ENCODE measurements around the gene CCN5.

Gene CCN5

DNA sequence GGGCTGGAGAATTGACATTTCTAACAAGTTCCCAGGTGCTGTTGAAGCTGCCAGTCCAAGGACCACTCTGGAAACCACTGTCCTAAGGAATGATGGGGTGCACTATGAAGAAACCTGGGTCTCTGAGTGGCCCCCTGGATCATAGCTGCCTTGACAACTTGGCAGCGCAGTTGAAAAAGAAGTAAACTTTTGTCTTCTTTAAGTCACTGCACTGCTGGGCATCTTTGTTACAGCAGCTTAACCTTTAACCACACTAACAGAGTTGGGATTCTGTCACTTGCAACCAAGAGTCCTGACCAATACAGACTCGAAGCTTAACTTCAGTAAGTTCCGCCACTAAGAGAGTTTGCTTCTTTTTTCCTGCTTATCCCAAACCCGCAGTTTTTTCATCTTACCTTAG lies 21.9 kb downstream of the CCN5 start:
- no peaks in the 10 kb centered on the region for H3K36me3 ChIP-seq (ENCODE audit: control insufficient read depth, insufficient read depth, low read length)
- H3K4me3 ChIP-seq (ENCODE audit: low read length) = no peak overlapping the region
- H3K27ac ChIP-seq (ENCODE audit: low read depth, low read length) = no peak overlapping the region
- no peak overlapping the region for H3K9ac ChIP-seq (ENCODE audit: low read length)
- H3K4me1 ChIP-seq (ENCODE audit: control insufficient read depth, insufficient read depth, low read length) = no peaks in the 10 kb centered on the region
- no peaks in the 10 kb centered on the region for H3K27me3 ChIP-seq (ENCODE audit: control insufficient read depth, insufficient read depth, low read length)

- H3K4me1 ChIP-seq (ENCODE audit: control insufficient read depth, insufficient read depth, low read length) = no peaks in the 10 kb centered on the region
- H3K4me3 ChIP-seq (ENCODE audit: low read length) = no peak overlapping the region
- H3K27ac ChIP-seq (ENCODE audit: low read depth, low read length) = no peak overlapping the region
- H3K9ac ChIP-seq (ENCODE audit: low read length) = no peak overlapping the region
- no peaks in the 10 kb centered on the region for H3K36me3 ChIP-seq (ENCODE audit: control insufficient read depth, insufficient read depth, low read length)
- H3K27me3 ChIP-seq (ENCODE audit: control insufficient read depth, insufficient read depth, low read length) = no peaks in the 10 kb centered on the region
These were observed 23.8 kb downstream of the CCN5 start for GRCh38 chr20:44738813-44739477.

GRCh38 chr20:44739942-44740341 lies 24.8 kb downstream of the CCN5 start:
- no peaks in the 10 kb centered on the region for H3K36me3 ChIP-seq (ENCODE audit: control insufficient read depth, insufficient read depth, low read length)
- no peaks in the 10 kb centered on the region for H3K27me3 ChIP-seq (ENCODE audit: control insufficient read depth, insufficient read depth, low read length)
- H3K4me1 ChIP-seq (ENCODE audit: control insufficient read depth, insufficient read depth, low read length) = no peaks in the 10 kb centered on the region
- no peak overlapping the region for H3K9ac ChIP-seq (ENCODE audit: low read length)
- no peak overlapping the region for H3K4me3 ChIP-seq (ENCODE audit: low read length)
- no peak overlapping the region for H3K27ac ChIP-seq (ENCODE audit: low read depth, low read length)

GRCh38 chr20:44742304-44743079 lies 27.3 kb downstream of the CCN5 start:
- Histone ChIP-seq H3K27ac (ENCODE audit: low read depth, low read length) (no peak overlapping the region), H3K4me1 (ENCODE audit: control insufficient read depth, insufficient read depth, low read length) (peaks cover 4% of the 10 kb centered on the region), H3K4me3 (ENCODE audit: low read length) (no peak overlapping the region), H3K9ac (ENCODE audit: low read length) (no peak overlapping the region), H3K27me3 (ENCODE audit: control insufficient read depth, insufficient read depth, low read length) (peaks cover 14% of the 10 kb centered on the region), H3K36me3 (ENCODE audit: control insufficient read depth, insufficient read depth, low read length) (no peaks in the 10 kb centered on the region)

GRCh38 chr20:44743080-44743701 lies 28.0 kb downstream of the CCN5 start:
- Histone ChIP-seq H3K4me1 (ENCODE audit: control insufficient read depth, insufficient read depth, low read length) (peaks cover 4% of the 10 kb centered on the region), H3K27ac (ENCODE audit: low read depth, low read length) (no peak overlapping the region), H3K4me3 (ENCODE audit: low read length) (no peak overlapping the region), H3K36me3 (ENCODE audit: control insufficient read depth, insufficient read depth, low read length) (no peaks in the 10 kb centered on the region), H3K27me3 (ENCODE audit: control insufficient read depth, insufficient read depth, low read length) (peaks cover 14% of the 10 kb centered on the region), H3K9ac (ENCODE audit: low read length) (no peak overlapping the region)

GRCh38 chr20:44743916-44744655 lies 28.9 kb downstream of the CCN5 start:
- no peak overlapping the region for H3K27ac ChIP-seq (ENCODE audit: low read depth, low read length)

GRCh38 chr20:44745122-44745597 lies 30.0 kb downstream of the CCN5 start:
- Histone ChIP-seq H3K27ac (ENCODE audit: low read depth, low read length) (no peak overlapping the region), H3K27me3 (ENCODE audit: control insufficient read depth, insufficient read depth, low read length) (peaks cover 18% of the 10 kb centered on the region), H3K9ac (ENCODE audit: low read length) (no peak overlapping the region), H3K4me3 (ENCODE audit: low read length) (peak overlapping the region; percentile 64), H3K36me3 (ENCODE audit: control insufficient read depth, insufficient read depth, low read length) (no peaks in the 10 kb centered on the region), H3K4me1 (ENCODE audit: control insufficient read depth, insufficient read depth, low read length) (peaks cover 4% of the 10 kb centered on the region)

More at GRCh38 chr20:44743916-44744655, 28.9 kb downstream of the CCN5 start:
- no peak overlapping the region for H3K4me3 ChIP-seq (ENCODE audit: low read length)
- H3K9ac ChIP-seq (ENCODE audit: low read length) = no peak overlapping the region
- H3K4me1 ChIP-seq (ENCODE audit: control insufficient read depth, insufficient read depth, low read length) = peaks cover 4% of the 10 kb centered on the region
- H3K27me3 ChIP-seq (ENCODE audit: control insufficient read depth, insufficient read depth, low read length) = peaks cover 14% of the 10 kb centered on the region
- H3K36me3 ChIP-seq (ENCODE audit: control insufficient read depth, insufficient read depth, low read length) = no peaks in the 10 kb centered on the region

DNA sequence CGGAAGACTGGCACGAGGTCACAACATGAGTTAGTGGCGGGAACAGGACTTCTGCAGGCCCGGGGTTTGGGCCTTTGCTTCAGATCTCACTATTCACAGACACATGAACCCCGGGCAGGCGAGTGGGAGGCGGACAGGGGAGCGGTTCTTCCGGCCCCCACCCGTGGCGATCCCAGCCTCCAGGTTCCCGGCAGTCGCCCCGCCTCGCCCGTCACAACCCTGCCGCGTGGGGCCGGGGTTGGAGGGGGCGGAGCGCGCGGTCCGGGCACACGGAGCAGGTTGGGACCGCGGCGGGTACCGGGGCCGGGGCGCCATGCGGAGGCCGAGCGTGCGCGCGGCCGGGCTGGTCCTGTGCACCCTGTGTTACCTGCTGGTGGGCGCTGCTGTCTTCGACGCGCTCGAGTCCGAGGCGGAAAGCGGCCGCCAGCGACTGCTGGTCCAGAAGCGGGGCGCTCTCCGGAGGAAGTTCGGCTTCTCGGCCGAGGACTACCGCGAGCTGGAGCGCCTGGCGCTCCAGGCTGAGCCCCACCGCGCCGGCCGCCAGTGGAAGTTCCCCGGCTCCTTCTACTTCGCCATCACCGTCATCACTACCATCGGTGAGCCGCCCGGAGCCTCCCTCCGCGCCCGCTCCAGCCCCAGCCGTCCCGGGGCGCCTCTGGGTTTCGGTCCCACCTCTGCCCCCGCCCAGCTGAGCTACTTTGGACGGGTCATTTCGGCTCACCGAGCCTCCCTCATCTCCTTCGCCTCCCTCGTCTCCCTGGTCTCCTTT lies 30.6 kb downstream of the CCN5 start, which contains the start of gene KCNK15:
KCNK15 (plus strand) TSS at position 268 of the 769 bp plus-strand sequence; CDS start at position 314, 46 bp downstream.
- Histone ChIP-seq H3K27ac (ENCODE audit: low read depth, low read length) (no peak within 1 kb of the TSS), H3K27me3 (ENCODE audit: control insufficient read depth, insufficient read depth, low read length) (peaks cover 20% of the 10 kb centered on the region), H3K4me1 (ENCODE audit: control insufficient read depth, insufficient read depth, low read length) (peaks cover 4% of the 10 kb centered on the region), H3K9ac (ENCODE audit: low read length) (no peak within 1 kb of the TSS), H3K4me3 (ENCODE audit: low read length) (peak within 1 kb of the TSS; percentile 64), H3K36me3 (ENCODE audit: control insufficient read depth, insufficient read depth, low read length) (no peaks in the 10 kb centered on the region)

- no peaks in the 10 kb centered on the region for H3K36me3 ChIP-seq (ENCODE audit: control insufficient read depth, insufficient read depth, low read length)
- H3K27ac ChIP-seq (ENCODE audit: low read depth, low read length) = no peak overlapping the region
- H3K4me1 ChIP-seq (ENCODE audit: control insufficient read depth, insufficient read depth, low read length) = peaks cover 4% of the 10 kb centered on the region
- H3K4me3 ChIP-seq (ENCODE audit: low read length) = peak overlapping the region; percentile 64
- H3K9ac ChIP-seq (ENCODE audit: low read length) = no peak overlapping the region
- H3K27me3 ChIP-seq (ENCODE audit: control insufficient read depth, insufficient read depth, low read length) = peaks cover 25% of the 10 kb centered on the region
These were observed 31.4 kb downstream of the CCN5 start for GRCh38 chr20:44746367-44747165.

GRCh38 chr20:44747166-44748004 lies 32.2 kb downstream of the CCN5 start:
- Histone ChIP-seq H3K4me3 (ENCODE audit: low read length) (no peak overlapping the region), H3K27me3 (ENCODE audit: control insufficient read depth, insufficient read depth, low read length) (peaks cover 25% of the 10 kb centered on the region), H3K9ac (ENCODE audit: low read length) (no peak overlapping the region), H3K4me1 (ENCODE audit: control insufficient read depth, insufficient read depth, low read length) (peaks cover 4% of the 10 kb centered on the region), H3K27ac (ENCODE audit: low read depth, low read length) (no peak overlapping the region), H3K36me3 (ENCODE audit: control insufficient read depth, insufficient read depth, low read length) (no peaks in the 10 kb centered on the region)
